ENCODE results near the gene MISP3. TPM values are rescaled to one million over a fixed set of nuclear protein-coding genes. Genes with fewer than 3 reads are reported as not detected.

MISP3 gene
- total and polyA plus RNA-seq, 2 of the 8 experiments (the other 6 are each of a cell fraction or from before 2014, with no cell fraction given): 0.74 to 1.4 TPM

- TF ChIP-seq YY1 (IDR thresholded peaks at IDR 0.05; ENCODE audit: low read depth, low read length): 0 out of 2 replicates have a peak, but pooled peaks have one; percentile 32
- TF ChIP-seq KDM1A (IDR thresholded peaks at IDR 0.05; ENCODE audit: borderline replicate concordance, low read length): no peak
- TF ChIP-seq TAF1 (IDR thresholded peaks at IDR 0.05; ENCODE audit: low read depth, low read length): peak; percentile 39; the same call in 1 of the 2 replicates
- TF ChIP-seq CHD2 (IDR thresholded peaks at IDR 0.05; ENCODE audit: low read length): peak; percentile 47
- TF ChIP-seq BRCA1 (IDR thresholded peaks at IDR 0.05; ENCODE audit: low read depth, low read length): no peak
- TF ChIP-seq SIX5 (IDR thresholded peaks at IDR 0.05; ENCODE audit: low read depth, low read length): peak; percentile 85
- peak; percentile 80 for TF ChIP-seq NRF1 (IDR thresholded peaks at IDR 0.05; ENCODE audit: low read depth, low read length)
- peak; percentile 94 for TF ChIP-seq SP4 (IDR thresholded peaks at IDR 0.05; ENCODE audit: low read length)
- peak; percentile 55 for TF ChIP-seq KDM4A (IDR thresholded peaks at IDR 0.05; ENCODE audit: low read depth, low read length, severe bottlenecking)
- TF ChIP-seq SIN3A (conservative IDR thresholded peaks at IDR 0.05 in 1 of 2, IDR thresholded peaks at IDR 0.05 in 1 of 2; ENCODE audit: low read depth in 1 of 2, low read length in 2 of 2): peak in 1 of 2 experiments; percentile 90; a peak in 2 of 4 replicates
- peak; percentile 78 for TF ChIP-seq CREB1 (IDR thresholded peaks at IDR 0.05)
Observed at GRCh38 chr19:14080887-14081796, 8.6 kb downstream of the MISP3 start (continued).
